ENCODE measurements around the gene RAB20.

DNA sequence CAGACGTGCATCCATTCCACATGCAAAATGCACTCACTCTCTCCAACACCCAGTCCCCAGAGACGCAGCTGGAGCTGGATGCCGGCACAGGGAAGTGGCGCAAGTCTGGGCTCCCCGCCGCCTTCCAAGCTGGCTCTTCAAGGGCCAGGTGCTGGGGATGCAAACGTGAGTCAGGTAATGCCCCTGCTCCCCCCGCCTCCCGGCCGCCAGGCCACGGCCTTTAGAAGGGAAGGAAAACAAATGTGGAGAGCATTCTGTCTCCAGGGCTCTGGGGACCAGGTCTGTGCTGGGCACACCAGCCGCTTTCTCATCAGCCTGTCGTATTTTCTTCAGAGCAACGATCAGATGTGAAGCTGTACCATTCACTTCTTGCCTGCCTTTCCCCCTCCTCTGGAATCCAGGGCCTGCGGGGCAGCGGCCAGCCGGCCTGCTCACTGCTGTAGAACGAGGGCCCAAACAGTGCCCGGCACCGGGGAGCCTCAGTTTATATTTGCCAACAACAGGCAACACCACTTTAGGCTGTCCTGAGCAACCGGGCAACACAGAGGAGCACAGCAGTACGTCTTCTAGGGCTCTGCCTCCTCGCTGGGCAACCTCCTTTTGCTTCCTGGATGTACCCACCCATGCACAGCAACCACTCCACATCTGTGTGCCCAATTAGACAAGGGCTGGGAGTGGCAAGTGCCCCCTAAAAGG, 3.8 kb downstream of the RAB20 start:
- no peak for TF ChIP-seq POLR2A (IDR thresholded peaks at IDR 0.05)
- TF ChIP-seq, protein P1, sequence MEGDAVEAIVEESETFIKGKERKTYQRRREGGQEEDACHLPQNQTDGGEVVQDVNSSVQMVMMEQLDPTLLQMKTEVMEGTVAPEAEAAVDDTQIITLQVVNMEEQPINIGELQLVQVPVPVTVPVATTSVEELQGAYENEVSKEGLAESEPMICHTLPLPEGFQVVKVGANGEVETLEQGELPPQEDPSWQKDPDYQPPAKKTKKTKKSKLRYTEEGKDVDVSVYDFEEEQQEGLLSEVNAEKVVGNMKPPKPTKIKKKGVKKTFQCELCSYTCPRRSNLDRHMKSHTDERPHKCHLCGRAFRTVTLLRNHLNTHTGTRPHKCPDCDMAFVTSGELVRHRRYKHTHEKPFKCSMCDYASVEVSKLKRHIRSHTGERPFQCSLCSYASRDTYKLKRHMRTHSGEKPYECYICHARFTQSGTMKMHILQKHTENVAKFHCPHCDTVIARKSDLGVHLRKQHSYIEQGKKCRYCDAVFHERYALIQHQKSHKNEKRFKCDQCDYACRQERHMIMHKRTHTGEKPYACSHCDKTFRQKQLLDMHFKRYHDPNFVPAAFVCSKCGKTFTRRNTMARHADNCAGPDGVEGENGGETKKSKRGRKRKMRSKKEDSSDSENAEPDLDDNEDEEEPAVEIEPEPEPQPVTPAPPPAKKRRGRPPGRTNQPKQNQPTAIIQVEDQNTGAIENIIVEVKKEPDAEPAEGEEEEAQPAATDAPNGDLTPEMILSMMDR (IDR thresholded peaks at IDR 0.05), result no peak

All from lower leg skin (tissue), 3 donors.